UCSD-AML1 (cell line): ENCODE results near the gene CNRIP1.
"Not testable (repeated sequence)": the region's sequence is repeated elsewhere in the genome, so short reads cannot be mapped to it uniquely, and the experiment has no call there.

ENCODE experiments used
- DNase-seq: peaks from one replicate; lab custom pipeline; 2025; ENCODE audit not compliant: unreplicated experiment; lab: John Stamatoyannopoulos, UW

The CNRIP1 gene

DNA sequence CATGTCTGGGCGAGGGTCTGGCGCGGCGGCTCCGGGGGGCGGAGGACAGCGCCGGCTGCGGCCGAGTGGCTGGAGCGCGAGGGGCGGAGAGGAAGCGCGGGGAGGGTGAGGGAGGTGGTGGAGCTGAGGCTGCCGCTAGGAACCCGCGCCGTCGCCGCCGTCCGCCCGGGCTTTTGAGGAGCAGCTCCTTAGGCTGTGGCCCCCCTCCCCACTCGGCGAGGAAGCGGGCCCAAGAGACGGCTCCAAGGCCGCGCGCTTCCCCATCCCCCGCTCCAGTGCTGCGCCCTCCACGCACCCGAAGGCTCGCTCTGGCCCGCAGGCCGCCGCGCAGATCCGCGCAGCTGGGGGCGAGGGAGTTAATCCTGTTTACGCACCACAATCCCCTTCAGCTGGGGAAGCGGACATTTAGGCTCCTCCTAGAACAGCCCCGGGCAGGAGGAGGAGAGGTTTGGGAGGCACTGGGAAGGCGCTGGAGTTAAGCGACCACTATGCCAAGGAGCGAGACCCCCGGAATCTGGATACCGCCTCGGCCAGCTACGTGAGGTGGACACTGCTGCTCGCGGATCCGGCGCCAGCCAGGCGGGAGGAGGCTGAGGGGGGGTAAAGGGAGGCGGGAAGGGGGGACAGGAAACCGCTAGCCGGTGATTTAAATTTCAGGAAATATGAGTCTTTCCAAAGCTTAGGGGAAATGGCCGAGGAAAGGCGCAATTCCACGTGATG lies at the start of gene CNRIP1:
CNRIP1 (minus strand) TSS at position 552 of the 720 bp plus-strand sequence; CDS start at position 3, 549 bp downstream.
- peak; percentile 37 for DNase-seq

- no peak for DNase-seq
Observed at GRCh38 chr2:68369337-68369734, 49.6 kb upstream of the CNRIP1 start.

GRCh38 chr2:68368654-68369336 lies 49.0 kb upstream of the CNRIP1 start:
- DNase-seq, result peak; percentile 23

DNA sequence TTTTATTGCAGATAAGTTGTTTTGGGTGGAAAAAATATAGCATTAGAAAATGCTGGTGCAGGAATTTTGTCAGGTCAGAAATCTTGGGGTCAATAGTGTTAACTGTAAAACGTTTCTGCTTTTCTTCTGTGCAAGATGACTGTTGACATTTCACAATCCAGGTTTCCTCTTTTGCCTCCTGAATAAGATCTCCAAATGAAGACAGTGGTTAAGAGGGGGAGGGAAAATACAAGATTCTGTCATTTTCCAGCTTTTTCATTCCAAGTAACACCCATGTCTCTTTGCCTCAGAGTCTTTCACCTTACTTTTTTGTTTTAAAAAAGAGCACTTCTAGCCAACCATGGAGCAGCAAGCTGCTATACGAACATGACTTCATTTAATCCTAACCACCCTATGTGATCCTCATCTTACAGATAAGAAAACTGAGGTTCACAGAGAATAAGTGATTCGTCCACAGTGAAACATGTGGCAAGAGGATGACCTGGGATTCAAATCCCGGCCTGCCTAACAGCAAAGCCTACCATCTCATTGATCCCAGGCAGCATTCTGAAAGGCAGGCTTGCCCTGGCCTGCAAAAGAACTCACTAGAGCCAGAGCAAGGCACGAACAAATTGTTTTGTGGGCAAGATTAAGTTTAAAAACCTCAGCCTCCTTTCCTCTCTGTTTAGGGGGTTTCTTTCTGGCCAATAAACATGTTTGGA lies 48.4 kb upstream of the CNRIP1 start:
- no peak for DNase-seq

GRCh38 chr2:68366083-68366560 lies 46.4 kb upstream of the CNRIP1 start:
- peak; percentile 14 for DNase-seq

DNA sequence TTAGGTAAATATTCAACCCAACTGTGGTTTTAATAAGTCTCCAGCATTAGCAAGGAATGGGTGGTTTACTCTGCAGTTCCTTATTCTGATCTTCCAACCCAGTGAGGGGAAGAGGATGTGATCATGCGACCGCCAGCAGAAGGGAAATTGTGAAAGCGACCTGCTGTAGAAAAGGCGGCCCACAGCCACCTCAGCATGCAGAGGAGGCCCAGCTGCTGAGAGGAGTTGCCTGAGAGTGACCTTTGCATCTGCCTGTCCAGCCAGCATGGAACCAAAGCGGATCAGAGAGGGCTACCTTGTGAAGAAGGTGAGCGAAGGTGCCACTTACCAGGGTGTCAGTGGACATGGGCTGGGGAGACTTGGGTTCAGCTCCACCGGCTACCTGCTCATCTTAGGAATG lies 45.3 kb upstream of the CNRIP1 start, which contains the start of gene PLEK:
PLEK (plus strand) TSS at position 196 of the 400 bp plus-strand sequence; CDS start at position 266, 70 bp downstream.
- DNase-seq, result peak; percentile 79

DNA sequence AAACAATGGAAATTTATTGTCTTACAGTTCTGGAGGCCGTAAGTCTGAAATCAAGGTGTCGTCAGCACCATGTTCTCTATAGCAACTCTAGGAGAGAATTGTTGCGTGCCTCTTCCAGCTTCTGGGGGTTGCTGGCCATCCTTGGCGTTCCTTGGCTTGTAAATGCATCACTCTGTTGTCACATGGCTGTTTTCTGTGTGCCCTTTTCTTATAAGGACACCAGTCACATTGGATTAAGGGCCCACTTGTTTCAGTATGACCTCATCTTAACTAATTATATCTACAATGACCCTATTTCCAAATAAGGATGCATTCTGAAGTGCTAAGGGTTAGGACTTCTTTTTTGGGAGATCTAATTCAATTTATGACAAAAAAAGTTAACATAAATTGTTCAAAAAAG lies 44.0 kb upstream of the CNRIP1 start:
- DNase-seq, result no peak

GRCh38 chr2:68362749-68363148 lies 43.0 kb upstream of the CNRIP1 start:
- DNase-seq, result no peak

DNA sequence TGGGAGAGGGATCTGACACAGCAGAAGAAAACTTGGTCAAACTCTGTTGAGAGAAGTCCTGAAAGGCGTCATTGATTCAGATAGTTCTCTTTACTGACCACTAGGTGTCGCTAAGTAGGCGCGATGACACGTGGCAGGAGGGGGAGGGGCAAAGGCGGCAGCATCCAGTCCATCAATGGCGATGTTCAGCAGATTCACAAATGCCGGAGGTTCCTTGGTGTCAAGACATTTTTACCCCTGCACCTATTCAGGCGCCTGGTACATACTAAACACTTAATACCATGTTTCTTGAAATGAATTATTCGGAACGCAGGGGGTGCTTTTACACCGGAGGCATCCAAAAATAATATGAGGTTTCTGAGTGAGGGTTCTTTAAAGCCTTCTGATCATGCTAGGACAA lies 42.3 kb upstream of the CNRIP1 start:
- DNase-seq, result peak; percentile 79

- DNase-seq, result no peak
Observed at GRCh38 chr2:68359889-68360288, 40.1 kb upstream of the CNRIP1 start.

- peak; percentile 56 for DNase-seq
Observed at GRCh38 chr2:68357605-68358337, 38.0 kb upstream of the CNRIP1 start.

DNA sequence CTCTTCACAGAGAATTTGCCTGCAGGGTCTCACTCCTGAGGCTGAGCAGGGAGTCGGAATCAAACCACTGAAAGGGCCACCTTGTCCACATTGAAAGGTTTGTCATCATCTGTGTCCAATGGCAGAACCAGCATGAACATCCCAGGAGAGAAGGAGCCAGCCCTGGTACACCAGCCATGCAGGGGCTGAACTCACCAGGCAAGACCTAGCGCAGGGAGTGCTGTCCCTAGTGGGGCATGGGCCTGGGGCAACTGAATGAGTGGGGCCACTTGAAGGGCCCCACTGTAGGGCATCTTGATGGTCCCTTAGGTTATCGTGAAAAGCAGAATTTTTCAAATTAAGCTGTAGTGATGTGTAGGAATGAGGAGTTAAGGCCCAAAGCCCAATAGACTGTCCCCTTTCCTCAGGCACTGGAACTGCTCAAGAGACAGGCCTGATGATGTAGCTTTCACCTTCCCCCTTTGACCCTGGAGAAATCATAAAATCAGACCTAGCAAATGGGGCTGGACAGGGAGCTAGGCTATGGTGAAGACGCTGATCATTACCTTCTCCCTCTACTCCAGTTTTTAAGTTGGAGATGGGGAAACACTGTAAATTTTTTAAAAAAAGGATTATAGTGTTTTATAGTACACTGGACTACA lies 37.0 kb upstream of the CNRIP1 start:
- no peak for DNase-seq

DNA sequence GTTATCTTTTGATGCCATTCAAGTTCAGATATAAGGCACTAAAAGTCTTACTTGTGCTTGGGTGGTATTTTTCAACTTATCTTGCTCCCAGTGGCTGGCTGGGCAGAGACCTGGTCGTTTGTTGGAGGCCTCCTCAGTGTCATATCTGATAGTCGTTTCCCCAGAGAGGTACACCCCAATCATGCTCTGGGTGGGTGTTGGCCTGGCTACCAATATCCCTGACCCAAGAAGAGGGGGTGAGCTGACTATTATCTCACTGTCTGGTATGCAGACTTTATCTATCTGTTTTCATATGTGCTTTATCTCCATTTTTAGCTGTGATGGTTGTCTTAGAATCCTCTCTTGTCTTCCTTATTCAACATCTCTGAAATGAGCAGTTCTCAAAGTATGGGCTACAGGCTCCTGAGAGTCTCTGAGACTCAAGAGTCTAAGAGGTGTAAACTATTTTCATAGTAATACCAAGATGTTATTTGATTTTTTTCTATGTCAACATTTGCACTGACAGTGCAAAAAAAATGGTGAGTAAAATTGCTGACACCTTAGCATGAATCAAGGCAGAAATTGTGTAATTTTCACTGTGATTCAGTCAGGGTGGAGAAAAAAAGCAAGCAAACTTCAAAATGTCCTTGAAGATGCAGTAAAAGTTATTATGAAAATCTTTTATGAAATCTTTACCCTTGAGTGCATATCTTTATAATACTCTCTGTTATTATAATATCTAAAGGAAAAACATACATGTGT lies 33.1 kb upstream of the CNRIP1 start:
- DNase-seq, result no peak

DNA sequence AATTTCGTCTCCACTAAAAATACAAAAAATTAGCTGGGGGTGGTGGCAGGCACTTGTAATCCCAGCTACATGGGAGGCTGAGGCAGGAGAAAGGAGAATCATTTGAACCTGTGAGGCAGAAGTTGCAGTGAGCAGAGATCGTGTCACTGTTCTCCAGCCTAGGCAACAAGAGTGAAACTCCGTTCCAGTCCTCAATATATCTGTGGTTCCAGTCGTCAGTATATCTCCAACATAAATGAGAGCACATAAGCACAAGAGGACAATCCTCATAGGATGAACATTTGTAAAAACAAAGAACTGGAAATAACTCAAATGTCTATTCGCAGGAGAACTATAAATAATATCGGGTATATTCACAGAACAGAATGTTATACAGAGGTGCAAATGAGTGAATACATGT lies 32.2 kb upstream of the CNRIP1 start:
- no peak for DNase-seq

DNA sequence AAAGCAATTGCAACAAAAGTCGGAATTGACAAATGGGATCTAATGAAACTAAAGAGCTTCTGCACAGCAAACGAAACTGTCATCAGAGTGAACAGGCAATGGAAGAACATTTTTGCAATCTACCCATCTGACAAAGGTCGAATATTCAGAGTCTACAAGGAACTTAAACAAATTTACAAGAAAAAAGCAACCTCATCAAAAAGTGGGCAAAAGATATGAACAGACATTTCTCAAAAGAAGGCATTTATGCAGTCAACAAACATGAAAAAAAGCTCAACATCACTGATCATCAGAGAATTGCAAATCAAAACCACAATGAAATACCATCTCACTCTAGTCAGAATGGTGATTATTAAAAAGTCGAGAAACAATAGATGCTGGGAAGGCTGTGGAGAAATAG lies 29.3 kb upstream of the CNRIP1 start:
- DNase-seq, result not testable (repeated sequence)

DNA sequence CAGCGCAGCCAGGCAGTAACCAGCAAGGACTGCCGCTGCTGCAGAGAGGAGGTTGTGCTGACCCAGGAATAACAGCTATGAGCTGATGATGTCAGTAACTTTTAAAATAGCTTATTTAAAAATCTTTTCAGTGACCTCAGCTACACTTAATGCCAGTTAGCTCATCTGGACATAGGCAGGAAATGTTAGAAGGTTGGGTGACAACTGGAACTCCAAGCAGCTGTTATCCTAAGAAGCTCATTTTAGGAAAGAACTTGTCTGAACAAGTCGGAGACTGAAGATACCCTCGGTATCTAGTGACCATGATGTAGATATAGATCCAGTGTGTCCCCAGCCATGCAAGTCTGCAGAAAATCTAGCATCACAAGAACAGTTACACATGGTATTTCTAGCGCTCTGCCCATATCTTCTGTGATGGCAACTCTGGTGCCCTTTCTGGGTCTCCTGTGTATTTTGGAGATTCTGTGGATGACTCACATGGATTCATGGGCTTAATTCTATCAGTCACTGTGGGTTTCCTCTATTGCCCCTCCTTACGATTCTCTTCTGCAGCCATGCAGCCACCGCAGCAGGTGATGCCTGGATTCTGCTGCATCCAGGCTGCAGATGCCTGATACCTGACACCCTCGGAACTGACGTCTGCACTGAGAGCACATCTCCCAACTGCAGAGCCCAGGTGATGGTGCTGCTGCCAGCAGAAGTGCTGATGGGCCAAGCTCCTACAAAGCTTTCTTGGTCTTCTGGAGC lies 25.6 kb upstream of the CNRIP1 start:
- no peak for DNase-seq

GRCh38 chr2:68344031-68344430 lies 24.3 kb upstream of the CNRIP1 start:
- DNase-seq, result no peak

- no peak for DNase-seq
Observed at GRCh38 chr2:68342470-68342869, 22.7 kb upstream of the CNRIP1 start.

DNA sequence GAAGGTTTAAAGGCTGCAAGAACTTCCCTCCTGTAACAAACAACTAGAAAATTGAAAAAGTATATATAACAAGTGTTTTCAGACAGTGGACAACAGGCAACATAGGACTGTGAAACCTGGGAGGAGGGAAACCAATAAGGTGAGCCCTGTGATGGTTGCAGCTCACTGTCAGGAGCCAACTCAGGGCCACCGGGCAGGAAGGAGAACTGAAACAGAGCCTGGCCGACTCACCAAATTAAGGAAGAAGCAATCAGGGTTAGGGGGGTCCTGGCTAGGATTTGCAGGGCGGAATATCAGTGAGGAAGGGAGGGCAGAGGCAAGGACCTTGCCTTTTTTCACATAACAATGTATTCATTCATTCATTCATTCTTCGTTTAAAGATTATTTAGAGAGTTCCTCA lies 21.8 kb upstream of the CNRIP1 start:
- DNase-seq, result no peak
